ENCODE results near the gene SPRR3. TPM values are rescaled to one million over a fixed set of nuclear protein-coding genes. Genes with fewer than 3 reads are reported as not detected.

SPRR3 gene
- total and polyA plus RNA-seq, 2 experiments from 2014 or later, result not detected

- no peak for TF ChIP-seq ZNF462 (CRISPR knock-in tag; IDR thresholded peaks at IDR 0.05)
- TF ChIP-seq CTCF (conservative IDR thresholded peaks at IDR 0.05; ENCODE audit: low read depth in 2 of 2), result no peak
Observed at GRCh38 chr1:152970495-152970894, 31.1 kb upstream of the SPRR3 start, which contains the start of gene SPRR4 (continued).

- H2AFZ ChIP-seq, result no peak overlapping the region
- no peaks in the 10 kb centered on the region for H3K36me3 ChIP-seq (ENCODE audit: insufficient read depth)
- H3F3A ChIP-seq (replicated peaks; ENCODE audit: low read depth), result no peaks in the 10 kb centered on the region
- H3K27me3 ChIP-seq (ENCODE audit: insufficient read depth), result no peaks in the 10 kb centered on the region
- Mint-ChIP-seq H3K36me3 (ENCODE audit: low read depth) (no peaks in the 10 kb centered on the region), H3K4me3 (no peak overlapping the region), H3K27me3 (ENCODE audit: insufficient read depth, low read depth, poor library complexity) (peaks cover 9% of the 10 kb centered on the region), H3K4me1 (no peaks in the 10 kb centered on the region), H3K27ac (no peak overlapping the region), H3K9me3 (no peaks in the 10 kb centered on the region)
- DNase-seq (ENCODE audit: low spot score), result no peak
- no peaks in the 10 kb centered on the region for H3K4me1 ChIP-seq (ENCODE audit: insufficient read depth)
- H3K4me3 ChIP-seq, result no peak overlapping the region
- no peak for ATAC-seq
- TF ChIP-seq ZNF331 (CRISPR knock-in tag; IDR thresholded peaks at IDR 0.05; ENCODE audit: low read depth) (no peak), STAT1 (IDR thresholded peaks at IDR 0.05; ENCODE audit: unreplicated experiment) (no peak), EZH2phosphoT487 (IDR thresholded peaks at IDR 0.05; ENCODE audit: unreplicated experiment) (no peak), ZNF114 (CRISPR knock-in tag; IDR thresholded peaks at IDR 0.05) (no peak), CTCF (conservative IDR thresholded peaks at IDR 0.05; ENCODE audit: low read depth in 2 of 2) (no peak), JUNB (IDR thresholded peaks at IDR 0.05; ENCODE audit: unreplicated experiment) (no peak)
- TF ChIP-seq, protein P1, sequence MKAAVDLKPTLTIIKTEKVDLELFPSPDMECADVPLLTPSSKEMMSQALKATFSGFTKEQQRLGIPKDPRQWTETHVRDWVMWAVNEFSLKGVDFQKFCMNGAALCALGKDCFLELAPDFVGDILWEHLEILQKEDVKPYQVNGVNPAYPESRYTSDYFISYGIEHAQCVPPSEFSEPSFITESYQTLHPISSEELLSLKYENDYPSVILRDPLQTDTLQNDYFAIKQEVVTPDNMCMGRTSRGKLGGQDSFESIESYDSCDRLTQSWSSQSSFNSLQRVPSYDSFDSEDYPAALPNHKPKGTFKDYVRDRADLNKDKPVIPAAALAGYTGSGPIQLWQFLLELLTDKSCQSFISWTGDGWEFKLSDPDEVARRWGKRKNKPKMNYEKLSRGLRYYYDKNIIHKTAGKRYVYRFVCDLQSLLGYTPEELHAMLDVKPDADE (IDR thresholded peaks at IDR 0.05), result no peak
- no peaks in the 10 kb centered on the region for H4K20me1 ChIP-seq (replicated peaks; ENCODE audit: insufficient read depth)
- peaks cover 8% of the 10 kb centered on the region for H3K9me2 ChIP-seq (ENCODE audit: insufficient read depth)
- H3K79me2 ChIP-seq (replicated peaks; ENCODE audit: insufficient read depth), result no peaks in the 10 kb centered on the region
- no peak overlapping the region for H3K27ac ChIP-seq (ENCODE audit: low read depth)
- no peak overlapping the region for H3K4me2 ChIP-seq
Observed at GRCh38 chr1:152972196-152972886, 29.2 kb upstream of the SPRR3 start.
